GM18499 (cell line): ENCODE measurements around the gene FAM53B.

Experiments used
- ATAC-seq: cut with Tn5 transposase; IDR thresholded peaks from one replicate; pipeline ENCODE4 v1.9.1; 2021; ENCODE audit warnings: moderate number of reproducible peaks; ENCODE audit not compliant: insufficient read depth, unreplicated experiment

FAM53B gene

DNA sequence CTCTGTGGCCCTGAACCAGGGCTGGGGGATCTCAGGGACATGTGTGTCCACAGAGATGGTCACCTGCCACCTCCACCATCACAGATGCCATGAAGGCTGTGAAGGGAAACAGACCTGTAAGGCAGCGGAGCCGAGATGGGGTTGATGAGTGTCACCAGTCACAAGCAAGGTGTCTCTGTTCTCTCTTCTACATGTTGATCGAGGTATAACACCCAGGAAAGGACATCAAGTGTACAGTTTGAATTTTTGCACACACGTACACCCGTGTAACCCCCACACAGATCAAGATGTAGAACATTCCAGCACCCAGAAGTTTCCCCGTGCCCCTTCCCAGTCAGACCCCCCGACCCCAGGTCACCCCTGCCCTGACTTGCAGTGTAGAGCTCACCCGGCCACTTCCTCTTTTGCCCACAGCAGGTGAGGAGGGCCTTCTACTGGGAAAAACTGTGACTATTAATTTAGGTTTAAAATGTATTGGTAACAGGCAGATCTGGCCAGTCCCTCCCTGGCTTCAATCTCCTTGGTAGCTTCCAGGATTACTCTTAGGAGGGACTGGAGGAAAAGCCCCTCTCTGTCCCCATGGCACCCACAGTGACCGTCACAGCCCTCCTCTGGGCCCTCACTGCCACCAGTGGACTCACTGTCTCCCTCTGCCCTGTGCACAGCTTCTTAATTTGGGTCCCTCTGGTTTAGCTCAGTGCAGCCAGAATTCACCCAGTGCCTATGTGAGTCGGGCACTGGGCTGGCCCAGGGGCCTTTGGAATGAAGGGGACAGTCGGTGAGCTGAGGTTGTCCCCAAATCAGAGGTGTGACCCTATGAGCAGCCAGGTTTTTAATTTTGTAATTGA lies 174.3 kb downstream of the FAM53B start:
- ATAC-seq = no peak
